GM19351 (cell line): Measurements from ENCODE around the gene ZNF793.

Source experiments
- ATAC-seq: cut with Tn5 transposase; IDR thresholded peaks from one replicate; pipeline ENCODE4 v1.9.1; 2021; ENCODE audit warnings: mild to moderate bottlenecking, moderate library complexity; ENCODE audit not compliant: unreplicated experiment

The ZNF793 gene

DNA sequence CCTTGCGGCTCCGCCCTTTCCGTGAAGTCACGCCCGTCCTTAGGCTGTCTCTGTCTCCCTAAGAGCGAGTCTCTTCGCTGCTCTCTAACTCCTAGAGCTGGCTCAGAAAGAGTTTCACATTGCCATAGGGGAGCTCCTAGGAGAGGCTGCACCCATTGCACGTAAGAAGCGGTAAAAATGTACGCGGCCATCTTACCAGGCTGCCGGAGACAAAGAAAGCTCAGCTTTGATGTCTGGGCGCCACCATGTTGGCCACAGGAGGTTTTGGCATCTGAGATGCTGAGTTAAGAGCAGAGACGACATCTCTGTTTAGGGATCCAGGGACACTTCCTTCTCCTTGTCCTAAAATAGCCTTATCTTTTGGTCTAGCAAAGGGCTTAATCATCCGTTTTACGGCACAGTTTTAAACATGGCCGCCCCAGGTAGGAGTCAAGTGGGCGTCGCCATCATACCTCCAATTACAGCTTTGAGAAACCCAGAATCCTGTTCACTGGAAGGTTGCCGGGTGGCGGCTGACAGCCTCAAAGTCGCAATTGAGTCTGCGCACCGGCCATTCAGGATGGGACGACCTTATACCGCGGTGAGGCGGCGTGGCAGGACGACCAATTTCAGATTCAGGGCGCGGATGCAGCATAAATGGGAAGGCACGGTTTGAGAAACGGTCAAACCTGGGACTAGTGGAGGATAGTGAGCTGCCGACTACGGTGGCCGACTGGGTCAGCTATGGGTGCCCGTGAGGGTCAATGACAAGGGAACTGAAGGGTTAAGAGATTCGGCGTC, at the start of gene ZNF793:
Gene ZNF793, plus strand, starts transcription at position 553 of the 780 bp plus-strand sequence. CDS start 16,501 bp downstream, outside the sequence.
- peak; percentile 80 for ATAC-seq

DNA sequence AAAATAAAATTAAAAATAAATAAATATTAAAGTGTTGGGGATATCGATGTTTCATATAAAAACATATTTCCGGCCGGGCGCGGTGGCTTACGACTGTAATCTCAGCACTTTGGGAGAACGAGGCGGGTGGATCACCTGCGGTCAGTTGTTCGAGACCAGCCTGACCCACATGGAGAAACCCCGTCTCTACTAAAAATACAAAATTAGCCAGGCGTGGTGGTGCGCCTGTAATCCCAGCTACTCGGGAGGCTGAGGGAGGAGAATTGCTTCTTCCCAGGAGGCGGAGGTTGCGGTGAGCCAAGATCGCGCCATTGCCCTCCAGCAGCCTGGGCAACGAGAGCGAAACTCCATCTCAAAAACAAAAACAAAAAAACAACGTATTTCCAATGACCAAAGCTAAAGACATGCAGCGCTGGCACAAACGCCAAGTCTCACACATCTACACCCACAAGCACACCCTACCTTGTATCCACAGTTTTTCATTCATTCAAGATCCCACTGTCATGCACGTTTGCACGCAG, 40.4 kb upstream of the ZNF793 start:
- no peak for ATAC-seq

DNA sequence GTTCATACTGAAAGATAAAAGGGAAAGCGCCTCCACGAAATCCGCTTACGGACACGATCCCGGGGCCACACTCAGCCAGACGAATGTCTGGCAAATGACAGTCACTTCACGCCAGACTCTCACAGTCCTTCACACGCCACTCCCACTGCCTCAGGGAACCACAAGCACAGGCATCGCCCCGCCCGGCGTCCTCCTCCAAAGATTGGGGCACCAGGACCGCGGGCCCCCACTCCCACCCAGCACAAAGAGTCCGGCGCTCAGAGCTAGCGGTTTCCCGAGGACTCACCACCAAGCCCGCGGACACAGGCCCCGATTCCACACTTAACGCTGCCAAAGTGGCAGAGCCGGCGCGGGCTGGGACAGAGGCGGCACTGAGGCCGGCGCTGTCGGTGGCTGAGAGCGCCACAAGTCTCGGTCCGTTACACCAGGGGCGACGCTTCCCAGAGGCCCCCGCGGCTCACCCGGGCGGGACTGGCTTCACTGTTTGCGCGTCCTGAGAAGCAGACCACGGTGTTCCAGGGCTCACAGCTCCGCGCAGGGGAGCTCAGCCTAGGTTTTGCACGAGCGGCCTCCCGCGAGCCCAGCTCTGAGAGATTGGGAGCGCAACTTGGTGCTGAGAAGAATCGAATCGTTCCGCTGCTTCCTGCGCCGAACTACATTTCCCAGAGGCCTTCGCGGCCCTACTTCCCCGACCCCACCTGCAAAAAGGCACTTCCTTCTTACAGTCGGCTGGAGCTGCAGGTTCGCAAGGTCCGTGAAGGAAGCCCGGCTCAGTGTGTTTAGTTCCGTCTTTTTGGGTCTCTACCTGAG, 39.7 kb upstream of the ZNF793 start, which contains the start of gene ZNF569:
Gene ZNF569, minus strand, starts transcription at position 647 of the 810 bp plus-strand sequence. CDS start 22,523 bp downstream, outside the sequence.
- ATAC-seq = peak; percentile 61

DNA sequence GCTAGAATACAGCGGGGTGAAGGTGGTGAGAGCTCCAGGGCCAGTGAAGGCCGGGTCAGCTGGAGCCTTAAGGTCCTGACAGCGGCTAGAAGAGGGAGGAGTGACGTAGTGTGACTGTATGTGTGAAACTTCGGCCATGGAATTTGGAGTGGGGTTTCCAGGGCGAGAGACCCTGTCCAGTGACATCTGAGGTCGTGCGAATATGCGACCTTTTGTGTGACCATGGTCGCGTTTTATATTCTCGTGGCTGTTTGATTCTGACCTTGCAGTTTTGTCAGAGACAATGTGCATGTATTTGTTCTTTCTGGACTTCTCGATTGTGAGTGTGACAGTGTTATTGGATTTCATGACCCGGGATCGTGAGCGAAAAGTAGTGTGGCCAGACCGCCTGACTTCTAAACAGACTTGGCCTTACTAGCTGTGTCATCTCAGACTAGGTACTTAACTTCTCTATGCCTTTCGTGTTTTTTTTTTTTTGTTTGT, 39.1 kb upstream of the ZNF793 start:
- ATAC-seq = no peak

DNA sequence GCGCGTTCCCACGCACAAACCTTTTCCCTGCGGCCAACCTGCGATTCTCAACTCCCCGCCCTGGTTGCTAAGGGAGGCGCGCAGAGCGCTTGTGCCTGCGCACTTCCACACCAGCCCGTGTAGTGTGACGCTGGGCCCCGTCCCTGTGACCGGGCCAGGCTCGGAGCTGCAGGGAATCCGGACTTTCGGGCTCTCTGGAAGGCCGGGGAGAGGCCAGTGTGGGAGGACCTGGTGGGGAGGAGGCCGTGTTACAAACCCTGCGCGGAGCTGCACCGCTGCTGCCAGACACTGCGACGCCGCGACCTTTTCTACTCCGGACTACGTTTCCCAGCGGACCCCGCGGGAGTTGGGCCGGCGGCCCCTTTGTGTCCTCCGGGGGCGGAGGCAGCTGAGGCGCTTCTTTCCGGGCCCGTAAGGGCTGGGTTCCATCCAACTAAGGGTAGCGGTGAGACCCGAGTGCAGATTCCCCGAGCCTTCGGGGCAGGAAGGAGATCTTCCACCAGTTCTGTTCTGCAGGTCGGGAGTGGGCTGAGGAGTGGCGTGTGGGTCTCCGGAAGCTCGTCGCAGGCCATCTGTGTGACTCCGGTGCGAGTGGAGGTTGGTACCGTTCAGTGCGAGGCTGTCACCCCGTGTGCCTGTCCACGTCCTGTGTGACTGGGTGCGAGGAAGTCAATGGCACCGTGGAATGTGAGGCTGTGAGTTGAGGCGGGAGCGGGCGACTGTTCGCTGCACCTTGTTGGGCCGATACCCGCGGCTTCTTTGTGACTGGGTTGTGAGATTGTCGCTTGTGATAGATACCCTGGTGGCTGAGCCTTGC, 37.6 kb upstream of the ZNF793 start, which contains the start of gene ZNF570:
Gene ZNF570, plus strand, starts transcription at position 396 of the 817 bp plus-strand sequence. CDS start 999 bp downstream, outside the sequence.
- ATAC-seq = peak; percentile 64

DNA sequence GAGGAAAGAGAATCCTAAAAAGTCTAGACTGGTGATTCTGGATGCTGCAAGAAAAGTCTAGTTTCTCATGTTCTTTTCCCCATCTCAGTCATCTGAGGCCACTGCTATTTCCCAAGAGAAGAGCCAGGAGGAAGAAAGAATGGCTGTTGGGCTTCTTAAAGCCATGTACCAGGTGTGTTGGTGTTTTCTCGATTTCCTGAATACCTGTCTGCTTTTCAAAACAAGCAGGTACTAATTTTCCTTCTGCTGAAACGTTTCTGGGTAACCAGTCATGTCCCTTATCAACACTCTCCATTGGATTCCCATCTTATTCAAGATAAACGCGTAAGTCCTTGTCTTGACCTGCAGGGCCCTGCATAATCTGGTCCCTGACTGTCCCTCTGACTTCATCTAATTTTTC, 36.5 kb upstream of the ZNF793 start:
- no peak for ATAC-seq

DNA sequence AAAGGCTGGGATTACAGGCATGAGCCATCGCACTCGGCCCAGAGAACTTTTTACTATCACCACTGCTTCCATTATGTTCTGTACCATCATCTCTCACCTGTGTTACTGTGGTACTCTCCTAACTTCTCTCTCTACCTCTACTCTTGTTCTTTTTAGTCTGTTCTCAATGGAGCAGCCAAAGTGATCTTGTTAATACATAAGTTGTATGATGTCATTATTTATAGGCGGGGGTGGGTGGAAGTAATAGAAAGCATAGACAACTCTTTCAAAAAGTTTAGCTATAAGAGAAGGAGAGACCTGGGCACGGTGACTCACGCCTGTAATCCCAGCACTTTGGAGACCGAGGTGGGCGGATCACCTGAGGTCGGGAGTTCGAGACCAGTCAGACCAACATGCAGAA, 34.6 kb upstream of the ZNF793 start:
- no peak for ATAC-seq

DNA sequence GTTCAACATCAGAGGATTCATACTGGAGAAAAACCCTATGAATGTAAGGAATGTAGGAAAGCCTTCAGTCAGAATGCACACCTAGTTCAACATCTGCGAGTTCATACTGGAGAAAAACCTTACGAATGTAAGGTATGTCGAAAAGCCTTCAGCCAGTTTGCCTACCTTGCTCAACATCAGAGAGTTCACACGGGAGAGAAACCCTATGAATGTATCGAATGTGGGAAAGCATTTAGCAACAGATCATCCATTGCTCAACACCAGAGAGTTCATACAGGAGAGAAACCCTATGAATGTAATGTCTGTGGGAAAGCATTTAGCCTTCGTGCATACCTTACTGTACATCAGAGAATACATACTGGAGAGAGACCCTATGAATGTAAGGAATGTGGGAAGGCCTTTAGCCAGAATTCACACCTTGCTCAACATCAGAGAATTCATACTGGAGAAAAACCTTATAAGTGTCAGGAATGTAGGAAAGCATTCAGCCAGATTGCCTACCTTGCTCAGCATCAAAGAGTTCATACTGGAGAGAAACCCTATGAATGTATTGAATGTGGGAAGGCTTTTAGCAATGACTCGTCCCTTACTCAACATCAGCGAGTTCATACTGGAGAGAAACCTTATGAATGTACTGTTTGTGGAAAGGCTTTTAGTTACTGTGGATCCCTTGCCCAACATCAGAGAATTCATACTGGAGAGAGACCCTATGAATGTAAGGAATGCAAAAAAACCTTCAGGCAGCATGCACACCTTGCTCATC, 22.2 kb upstream of the ZNF793 start:
- no peak for ATAC-seq

DNA sequence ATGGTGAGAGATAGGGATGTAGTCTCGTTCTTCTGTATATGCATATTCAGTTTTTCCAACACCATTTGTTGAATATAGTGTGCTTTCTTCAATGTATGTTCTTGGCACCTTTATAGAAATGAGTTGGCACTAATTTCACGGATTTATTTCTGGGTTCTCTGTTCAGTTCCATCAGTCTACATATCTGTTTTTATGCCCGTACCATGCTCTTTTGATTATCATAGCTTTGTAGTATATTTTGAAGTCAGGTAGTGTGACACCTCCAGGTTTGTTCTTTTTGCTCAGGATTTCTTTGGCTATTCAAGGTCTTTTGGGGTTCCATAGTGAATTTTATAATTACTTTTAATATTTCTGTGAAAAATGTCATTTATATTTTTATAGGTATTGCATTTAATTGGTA, 14.5 kb upstream of the ZNF793 start:
- no peak for ATAC-seq

DNA sequence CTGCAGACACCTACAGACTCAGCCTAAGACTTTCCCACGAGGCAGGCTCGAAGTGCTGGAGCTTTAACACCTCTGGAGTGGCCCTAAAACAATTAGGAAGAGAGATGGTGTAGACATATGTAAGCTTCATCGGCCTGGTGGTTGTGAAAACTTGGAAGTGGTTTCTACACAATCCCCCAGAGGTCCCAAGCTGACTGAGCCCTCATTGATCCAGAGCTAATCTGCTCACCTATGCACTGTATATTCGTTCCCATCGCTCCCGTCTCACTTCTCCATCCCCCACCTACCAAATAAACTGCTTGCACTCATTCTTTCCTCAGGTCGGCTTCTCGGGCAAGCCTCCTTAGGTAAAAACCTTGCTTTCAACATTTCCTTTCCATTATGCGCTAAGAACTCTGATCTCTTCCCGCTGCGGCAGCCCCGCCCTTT, 767 bp upstream of the ZNF793 start:
- peak; percentile 28 for ATAC-seq

DNA sequence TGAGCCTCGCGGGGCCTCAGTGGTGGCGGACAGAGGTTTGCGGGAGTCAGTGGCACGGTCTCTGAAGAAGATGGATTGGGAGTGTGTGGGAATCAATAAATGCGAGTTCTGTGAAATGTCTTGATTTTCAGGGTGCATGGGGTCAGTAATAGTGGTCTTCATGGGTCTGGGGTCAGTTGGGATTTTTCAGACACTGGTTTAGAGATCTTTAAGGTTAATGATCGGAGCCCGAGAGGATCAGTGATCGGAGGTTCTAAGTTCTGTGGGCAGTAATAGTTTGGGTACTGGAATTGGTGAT, 377 bp downstream of the ZNF793 start:
- ATAC-seq = no peak

DNA sequence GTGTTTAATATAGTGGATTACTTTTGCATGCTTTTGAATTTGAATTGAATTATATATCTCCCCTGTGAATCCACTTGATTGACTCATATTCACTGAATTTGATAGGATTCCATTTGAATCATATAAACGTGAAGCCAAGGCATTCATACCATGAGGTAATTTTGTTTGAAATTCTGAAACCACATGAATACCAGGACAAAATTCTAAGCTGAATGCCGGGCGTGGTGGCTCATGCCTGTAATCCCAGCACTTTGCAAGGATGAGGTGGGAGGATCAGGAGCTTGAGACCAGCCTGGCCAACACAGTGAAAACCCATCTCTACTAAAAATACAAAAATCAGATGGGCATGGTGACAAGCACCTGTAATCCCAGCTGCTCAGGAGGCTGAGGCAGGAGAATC, 4.4 kb downstream of the ZNF793 start:
- ATAC-seq = no peak

DNA sequence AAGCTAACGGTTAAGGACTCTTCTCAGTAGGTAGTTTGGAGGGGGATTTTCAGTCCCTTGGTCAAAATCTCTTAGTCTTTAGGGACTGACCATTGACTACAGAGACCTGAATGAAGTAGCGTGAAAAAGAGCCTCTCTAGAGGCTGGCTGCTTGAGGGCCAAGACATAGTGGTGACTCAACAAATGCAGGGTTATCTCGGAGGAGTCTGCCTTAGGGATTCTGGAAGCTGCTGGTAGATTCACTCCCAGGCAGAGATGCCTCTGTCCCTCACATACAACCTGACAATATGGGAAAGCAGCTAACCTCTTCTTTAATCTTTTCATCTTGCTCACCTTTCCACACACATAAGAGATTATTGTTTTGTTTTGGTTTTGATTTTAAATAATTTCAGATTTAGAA, 5.1 kb downstream of the ZNF793 start:
- no peak for ATAC-seq

DNA sequence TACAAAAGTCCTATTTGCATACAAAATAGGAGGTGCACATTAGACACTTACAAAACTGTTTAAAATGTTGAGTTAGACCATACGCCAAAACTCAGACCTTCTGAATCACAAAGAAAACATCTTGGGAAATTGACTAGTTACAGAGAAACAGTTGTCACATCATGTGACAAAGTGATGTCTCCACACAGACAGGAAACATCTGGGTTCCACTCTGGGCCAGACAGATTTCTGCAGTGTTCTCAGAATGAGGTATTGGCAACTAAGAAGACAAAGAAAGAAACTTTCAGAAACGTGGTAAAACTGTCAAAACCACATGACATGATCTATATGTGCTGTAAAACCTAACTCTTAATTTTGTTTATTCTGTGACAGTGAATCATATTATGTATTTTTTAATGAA, 6.7 kb downstream of the ZNF793 start:
- no peak for ATAC-seq

DNA sequence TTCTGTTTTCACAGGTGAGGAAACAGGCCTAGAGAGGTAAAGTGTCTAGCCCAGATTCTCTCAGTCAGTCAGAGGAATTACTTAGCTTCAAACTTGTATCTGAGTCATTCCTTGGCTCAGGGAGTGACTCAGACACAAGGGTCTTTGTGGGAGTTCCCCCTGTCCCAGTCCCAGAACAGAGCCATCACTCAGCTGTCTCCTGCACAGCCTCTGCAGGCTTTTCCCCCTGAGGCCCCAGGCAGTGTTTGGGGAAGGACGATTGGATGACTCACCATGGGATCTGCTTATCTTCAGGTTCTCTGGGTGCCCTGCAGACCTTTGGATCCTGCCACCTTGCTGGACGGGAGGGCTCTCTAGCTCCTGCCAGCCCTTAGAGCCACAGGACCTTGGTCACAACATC, 13.2 kb downstream of the ZNF793 start:
- ATAC-seq = no peak

DNA sequence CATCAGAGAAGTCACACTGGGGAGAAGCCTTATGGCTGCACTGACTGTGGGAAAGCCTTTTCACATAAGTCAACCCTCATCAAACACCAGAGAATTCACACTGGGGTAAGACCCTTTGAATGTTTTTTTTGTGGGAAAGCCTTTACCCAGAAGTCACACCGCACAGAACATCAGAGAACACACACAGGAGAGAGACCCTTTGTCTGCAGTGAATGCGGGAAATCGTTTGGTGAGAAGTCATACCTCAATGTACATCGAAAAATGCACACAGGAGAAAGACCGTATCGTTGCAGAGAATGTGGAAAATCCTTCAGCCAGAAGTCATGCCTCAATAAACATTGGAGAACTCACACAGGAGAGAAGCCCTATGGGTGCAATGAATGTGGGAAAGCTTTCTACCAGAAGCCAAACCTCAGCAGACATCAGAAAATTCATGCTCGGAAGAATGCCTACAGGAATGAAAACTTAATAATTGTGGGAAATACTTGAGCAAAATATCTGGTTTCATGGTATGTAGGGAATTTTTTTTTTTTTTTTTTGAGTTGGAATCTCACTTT, 30.7 kb downstream of the ZNF793 start:
- no peak for ATAC-seq

DNA sequence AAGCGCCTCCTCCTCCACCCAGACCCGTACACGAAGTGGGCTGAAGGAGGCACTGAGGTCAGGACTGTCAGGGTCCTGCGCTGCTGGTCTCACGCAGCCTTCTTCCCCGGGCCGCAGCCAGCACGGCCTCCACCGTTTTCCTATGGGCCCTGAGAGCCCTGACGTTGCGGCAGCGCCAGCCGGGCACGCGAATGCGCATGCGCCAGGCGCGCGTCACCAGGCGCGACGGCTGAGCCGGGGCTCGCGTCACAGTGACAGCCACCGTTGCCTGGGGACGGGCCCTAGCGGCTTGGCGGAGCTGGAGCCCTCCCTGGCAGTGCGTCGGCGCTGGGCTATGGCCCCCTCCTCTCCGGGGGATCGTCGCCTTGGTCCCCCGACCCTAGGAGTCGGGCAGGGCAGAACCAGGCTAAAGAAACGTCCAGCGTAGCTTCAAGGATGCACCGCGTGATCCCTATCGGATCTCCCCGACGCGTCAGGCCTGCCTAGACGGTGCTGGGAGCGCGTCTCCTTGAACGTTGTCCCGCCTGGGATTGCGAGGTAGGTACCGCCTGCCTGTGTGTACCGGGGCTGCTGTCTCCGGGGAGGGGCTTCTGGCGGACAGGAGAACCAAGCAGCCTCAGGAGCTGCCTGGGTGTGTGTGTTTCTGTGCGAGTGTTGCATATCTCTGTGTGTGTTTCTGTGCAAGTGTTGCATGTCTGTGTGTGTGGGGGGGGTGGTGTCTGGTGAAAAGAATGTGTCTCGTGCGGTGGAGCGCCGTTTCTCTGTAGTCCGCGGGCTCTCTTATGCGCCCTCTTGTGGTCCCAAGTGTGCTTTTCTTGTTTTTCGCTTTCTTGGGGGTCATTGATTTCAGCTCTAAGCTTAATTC, 44.6 kb downstream of the ZNF793 start:
- ATAC-seq = peak; percentile 73

DNA sequence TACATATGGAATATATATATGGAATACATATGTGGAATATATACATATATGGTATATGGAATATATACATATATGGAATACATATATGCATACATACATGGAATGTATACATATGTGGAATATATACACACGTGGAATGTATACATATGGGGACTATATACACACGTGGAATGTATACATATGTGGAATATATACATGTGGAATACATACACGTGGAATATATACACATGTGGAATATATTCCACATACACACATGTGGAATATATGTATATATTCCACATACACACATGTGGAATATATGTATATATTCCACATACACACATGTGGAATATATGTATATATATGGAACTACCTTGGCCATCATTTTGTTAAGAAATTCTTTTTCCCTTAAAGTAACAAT, 56.8 kb downstream of the ZNF793 start:
- no peak for ATAC-seq
